ENCODE measurements around the gene TEX36.
"Not testable (repeated sequence)": the region's sequence is repeated elsewhere in the genome, so short reads cannot be mapped to it uniquely, and the experiment has no call there.

Gene TEX36

GRCh38 chr10:125683063-125683462 lies at the start of gene TEX36:
TSS of gene TEX36 (minus strand) at chr10:125683163. CDS start at chr10:125682989, 174 bp downstream.
- FAIRE-seq = no peak
- no peak for DNase-seq (ENCODE audit: insufficient read length, low spot score)
- TF ChIP-seq POLR2A (IDR thresholded peaks at IDR 0.05; ENCODE audit: low read depth, low read length) = no peak

- no peak for TF ChIP-seq POLR2A (IDR thresholded peaks at IDR 0.05; ENCODE audit: low read depth, low read length)
- no peak for FAIRE-seq
These were observed 44.5 kb upstream of the TEX36 start for GRCh38 chr10:125727436-125727835.

GRCh38 chr10:125726914-125727313 lies 44.0 kb upstream of the TEX36 start:
- no peak for FAIRE-seq
- no peak for TF ChIP-seq POLR2A (IDR thresholded peaks at IDR 0.05; ENCODE audit: low read depth, low read length)
- DNase-seq (ENCODE audit: insufficient read length, low spot score) = no peak

More at GRCh38 chr10:125727436-125727835, 44.5 kb upstream of the TEX36 start:
- DNase-seq (ENCODE audit: insufficient read length, low spot score) = no peak

GRCh38 chr10:125722811-125723210 lies 39.8 kb upstream of the TEX36 start:
- TF ChIP-seq POLR2A (IDR thresholded peaks at IDR 0.05; ENCODE audit: low read depth, low read length) = no peak
- DNase-seq (ENCODE audit: insufficient read length, low spot score) (no peak), FAIRE-seq (no peak)

GRCh38 chr10:125721035-125721434 lies 38.1 kb upstream of the TEX36 start:
- no peak for TF ChIP-seq POLR2A (IDR thresholded peaks at IDR 0.05; ENCODE audit: low read depth, low read length)
- FAIRE-seq = no peak
- no peak for DNase-seq (ENCODE audit: insufficient read length, low spot score)

GRCh38 chr10:125720002-125720382 lies 37.0 kb upstream of the TEX36 start:
- no peak for FAIRE-seq
- TF ChIP-seq POLR2A (IDR thresholded peaks at IDR 0.05; ENCODE audit: low read depth, low read length) = no peak
- no peak for DNase-seq (ENCODE audit: insufficient read length, low spot score)

GRCh38 chr10:125719173-125720001 lies 36.4 kb upstream of the TEX36 start, which contains the start of gene EDRF1:
TSS of gene EDRF1 (plus strand) at chr10:125719709. CDS start at chr10:125719808, 99 bp downstream.
- DNase-seq (ENCODE audit: insufficient read length, low spot score) (peak; percentile 72), FAIRE-seq (peak; percentile 97)
- peak; percentile 82 for TF ChIP-seq POLR2A (IDR thresholded peaks at IDR 0.05; ENCODE audit: low read depth, low read length)

- DNase-seq (ENCODE audit: insufficient read length, low spot score); FAIRE-seq: not testable (repeated sequence)
These were observed 31.8 kb upstream of the TEX36 start for GRCh38 chr10:125714728-125715127.

GRCh38 chr10:125711110-125711750 lies 28.3 kb upstream of the TEX36 start:
- TF ChIP-seq POLR2A (IDR thresholded peaks at IDR 0.05; ENCODE audit: low read depth, low read length) = no peak
- DNase-seq (ENCODE audit: insufficient read length, low spot score) = no peak
- FAIRE-seq = no peak

- DNase-seq (ENCODE audit: insufficient read length, low spot score) (no peak), FAIRE-seq (no peak)
- no peak for TF ChIP-seq POLR2A (IDR thresholded peaks at IDR 0.05; ENCODE audit: low read depth, low read length)
These were observed 26.9 kb upstream of the TEX36 start for GRCh38 chr10:125709553-125710474.

GRCh38 chr10:125708971-125709503 lies 26.1 kb upstream of the TEX36 start:
- FAIRE-seq (no peak), DNase-seq (ENCODE audit: insufficient read length, low spot score) (no peak)
- no peak for TF ChIP-seq POLR2A (IDR thresholded peaks at IDR 0.05; ENCODE audit: low read depth, low read length)

- no peak for TF ChIP-seq POLR2A (IDR thresholded peaks at IDR 0.05; ENCODE audit: low read depth, low read length)
- FAIRE-seq = peak; percentile 74
- DNase-seq (ENCODE audit: insufficient read length, low spot score) = peak; percentile 17
These were observed 24.8 kb upstream of the TEX36 start for GRCh38 chr10:125707541-125708468.
